Liver (tissue), 9 donors: ENCODE results near the gene ZNF777. TPM values are rescaled to one million over a fixed set of nuclear protein-coding genes. Genes with fewer than 3 reads are reported as not detected.

Source experiments
- DNase-seq: peaks from one replicate; pipeline ENCODE4 v3.0.0-alpha.2; 2017; ENCODE audit warnings: low spot score
- H3K27ac ChIP-seq, 2 donors: one replicate each; pipeline ENCODE4 v1.7.0; 2013; ENCODE audit warnings: inconsistent platforms in 2 of 2, low read length in 2 of 2, control low read depth in 1 of 2, low read depth in 1 of 2, mild to moderate bottlenecking in 1 of 2
- H3K27me3 ChIP-seq, 4 donors: one replicate each; pipeline versions ENCODE4 v1.6.1 to v1.7.0; 2013; ENCODE audit warnings: low read length in 3 of 4, inconsistent platforms in 1 of 4, mild to moderate bottlenecking in 1 of 4, moderate library complexity in 1 of 4; ENCODE audit not compliant: control insufficient read depth in 4 of 4, insufficient read depth in 4 of 4
- H3K36me3 ChIP-seq, 4 donors: one replicate each; pipeline versions ENCODE4 v1.6.1 to v1.7.0; 2013; ENCODE audit warnings: low read length in 3 of 4, mild to moderate bottlenecking in 3 of 4, low read depth in 1 of 4, moderate library complexity in 1 of 4; ENCODE audit not compliant: control insufficient read depth in 4 of 4, insufficient read depth in 3 of 4
- H3K4me1 ChIP-seq, 4 donors: one replicate each; pipeline versions ENCODE4 v1.6.1 to v1.7.0; 2013; ENCODE audit warnings: low read length in 3 of 4, mild to moderate bottlenecking in 3 of 4, moderate library complexity in 1 of 4; ENCODE audit not compliant: control insufficient read depth in 4 of 4, insufficient read depth in 4 of 4
- H3K4me3 ChIP-seq, 3 donors: one replicate each; pipeline versions ENCODE4 v1.6.1 to v1.7.0; 2013; ENCODE audit warnings: low read length in 3 of 3, control low read depth in 1 of 3, low read depth in 1 of 3, mild to moderate bottlenecking in 1 of 3
- H3K9ac ChIP-seq, 2 donors: one replicate each; pipeline ENCODE4 v1.7.0; 2013; ENCODE audit warnings: low read length in 2 of 2, mild to moderate bottlenecking in 2 of 2, moderate library complexity in 2 of 2, control low read depth in 1 of 2, low read depth in 1 of 2
- H3K9me3 ChIP-seq, 4 donors: one replicate each; pipeline versions ENCODE4 v1.6.1 to v1.7.0; 2013; ENCODE audit warnings: low read length in 3 of 4; ENCODE audit not compliant: control insufficient read depth in 4 of 4
- ATF3 ChIP-seq: IDR thresholded peaks from 2 replicates; pipeline ENCODE4 v1.6.1; 2016; ENCODE audit warnings: antibody characterized with exemption
- CTCF ChIP-seq: fragments of 150-350 bp; IDR thresholded peaks from 2 replicates; pipeline ENCODE4 v1.5.1; 2017; ENCODE audit warnings: improper control_type of control experiment, low read depth, low read length; ENCODE audit not compliant: missing input control
- EGR1 ChIP-seq, 2 donors: IDR thresholded peaks; 2 replicates each; pipeline ENCODE4 v1.6.1; 2016 to 2018; ENCODE audit warnings: antibody characterized with exemption in 2 of 2, low read depth in 2 of 2
- FOXA1 ChIP-seq: IDR thresholded peaks from 2 replicates; pipeline ENCODE4 v1.6.1; 2016; ENCODE audit warnings: antibody characterized with exemption
- FOXA2 ChIP-seq: IDR thresholded peaks from 2 replicates; pipeline ENCODE4 v1.6.1; 2016; ENCODE audit warnings: antibody characterized with exemption
- GABPA ChIP-seq, 2 donors: IDR thresholded peaks in 1 of 2; conservative IDR thresholded peaks in 1 of 2; 2 replicates each; pipeline ENCODE4 v1.6.1; 2016; ENCODE audit warnings: antibody characterized with exemption in 2 of 2, mild to moderate bottlenecking in 1 of 2, moderate library complexity in 1 of 2
- HNF4A ChIP-seq, 2 donors: conservative IDR thresholded peaks; 2 replicates each; pipeline ENCODE4 v1.6.1; 2016; ENCODE audit warnings: antibody characterized with exemption in 2 of 2, mild to moderate bottlenecking in 2 of 2
- HNF4G ChIP-seq: IDR thresholded peaks from 2 replicates; pipeline ENCODE4 v1.6.1; 2016; ENCODE audit warnings: antibody characterized with exemption
- JUND ChIP-seq, 2 donors: IDR thresholded peaks; 2 replicates each; pipeline ENCODE4 v1.6.1; 2016; ENCODE audit warnings: antibody characterized with exemption in 2 of 2
- MAX ChIP-seq: IDR thresholded peaks from 2 replicates; pipeline ENCODE4 v1.6.1; 2016; ENCODE audit warnings: antibody characterized with exemption
- NR2F2 ChIP-seq: IDR thresholded peaks from 2 replicates; pipeline ENCODE4 v1.6.1; 2016; ENCODE audit warnings: antibody characterized with exemption
- RAD21 ChIP-seq, 2 donors: IDR thresholded peaks; 2 replicates each; pipeline ENCODE4 v1.6.1; 2016; ENCODE audit warnings: antibody characterized with exemption in 2 of 2, mild to moderate bottlenecking in 2 of 2
- REST ChIP-seq: IDR thresholded peaks from 2 replicates; pipeline ENCODE4 v1.6.1; 2016; ENCODE audit warnings: antibody characterized with exemption, mild to moderate bottlenecking
- RXRA ChIP-seq, 2 donors: IDR thresholded peaks; 2 replicates each; pipeline ENCODE4 v1.6.1; 2017 to 2018; ENCODE audit warnings: antibody characterized with exemption in 2 of 2, mild to moderate bottlenecking in 1 of 2
- SP1 ChIP-seq: IDR thresholded peaks from 2 replicates; pipeline ENCODE4 v1.6.1; 2018; ENCODE audit warnings: antibody characterized with exemption, mild to moderate bottlenecking
- TAF1 ChIP-seq: conservative IDR thresholded peaks from 2 replicates; pipeline ENCODE4 v1.6.1; 2016; ENCODE audit warnings: antibody characterized with exemption, mild to moderate bottlenecking
- YY1 ChIP-seq: IDR thresholded peaks from 2 replicates; pipeline ENCODE4 v1.6.1; 2016; ENCODE audit warnings: antibody characterized with exemption, mild to moderate bottlenecking
- WGBS: extraction: QIAGEN DNeasy Blood & Tissue Kit; methylation state at CpG from one replicate; pipeline ENCODE4 v1.1.7; 2013; 5-methylcytosine and 5-hydroxymethylcytosine counted together
- polyA plus RNA-seq, 2 donors: library from polyadenylated mRNA; stranded (reverse) in 1 of 2; unstranded in 1 of 2; fragments of 200-250 nt in 1 of 2; fragments of >200 nt in 1 of 2; fragmentation: Nextera tagmentation in 1 of 2; extraction: Ambion mirVana in 1 of 2; gene quantifications; one replicate each; pipeline versions ENCODE4 v1.2.1 to v1.2.3, GENCODE V29; 2013 to 2015
- total RNA-seq, 2 donors: library from RNA; depleted of rRNA; stranded (reverse); fragments of >200 nt; gene quantifications; one replicate each; pipeline ENCODE4 v1.2.3, GENCODE V29; 2014
- donor health status: healthy.
- donor health status: healthy.
- donor health status: healthy.
- donor health status: healthy.
- donor health status: healthy.

ZNF777 gene
- total and polyA plus RNA-seq, 4 donors, result 0.22 to 5.7 (median 4.1) TPM

GRCh38 chr7:149456506-149457421 is 4.1 kb downstream of the ZNF777 start:
- Histone ChIP-seq H3K9me3 (no peaks in the 10 kb centered on the region), H3K27ac (no peak overlapping the region), H3K36me3 (peaks cover 14 to 28% (median 17%) of the 10 kb centered on the region in 4 donors), H3K4me1 (peaks cover 5 to 19% (median 15%) of the 10 kb centered on the region in 4 donors), H3K9ac (no peak overlapping the region), H3K27me3 (no peaks in the 10 kb centered on the region), H3K4me3 (no peak overlapping the region)
- no peak for TF ChIP-seq SP1
- TF ChIP-seq JUND (IDR thresholded peaks at IDR 0.05), result no peak
- TF ChIP-seq GABPA (IDR thresholded peaks at IDR 0.05 in 1 of 2, conservative IDR thresholded peaks at IDR 0.05 in 1 of 2), result no peak
- no peak for TF ChIP-seq FOXA1
- no peak for TF ChIP-seq RXRA (IDR thresholded peaks at IDR 0.05)
- TF ChIP-seq EGR1 (IDR thresholded peaks at IDR 0.05; ENCODE audit: low read depth in 2 of 2), result no peak
- TF ChIP-seq CTCF, result no peak
- no peak for TF ChIP-seq RAD21 (IDR thresholded peaks at IDR 0.05)
- no peak for TF ChIP-seq FOXA2
- TF ChIP-seq TAF1, result no peak
- TF ChIP-seq REST, result no peak
- TF ChIP-seq HNF4G, result no peak
- TF ChIP-seq NR2F2, result no peak
- no peak for TF ChIP-seq MAX
- no peak for TF ChIP-seq YY1
- no peak for TF ChIP-seq ATF3
- no peak for TF ChIP-seq HNF4A (conservative IDR thresholded peaks at IDR 0.05)
- DNase-seq, result no peak
- 95% methylated on average over 11 of the region's 11 CpGs for WGBS
